ENCODE measurements around the gene ANKRD29.
"Not testable (repeated sequence)": the region's sequence is repeated elsewhere in the genome, so short reads cannot be mapped to it uniquely, and the experiment has no call there.

Gene ANKRD29

DNA sequence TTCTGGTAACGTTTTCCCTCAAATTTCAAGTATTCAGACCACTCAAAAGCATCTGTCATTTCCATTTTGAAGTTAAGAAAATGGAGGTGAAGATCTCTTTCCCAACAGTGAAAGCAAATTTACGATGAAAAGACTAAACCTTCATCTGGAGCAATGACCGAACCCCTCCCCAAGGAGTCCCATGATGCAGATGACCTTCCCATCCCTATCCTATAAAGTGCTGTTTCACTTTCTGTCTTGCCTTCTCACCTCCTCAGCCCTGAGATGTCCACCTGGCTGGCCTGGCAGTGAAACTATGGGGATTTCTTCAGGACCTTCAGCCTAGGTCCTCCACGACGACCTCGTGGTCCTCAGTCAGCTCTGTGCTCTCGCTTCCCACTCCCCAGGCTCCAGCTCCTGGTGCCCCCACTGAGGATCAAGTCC, 75.5 kb downstream of the ANKRD29 start:
- in situ Hi-C loops (cut with HindIII; ENCODE audit: low pct_unique_long_range_greater_than_20kb, low sequenced_read_pairs), result no loop called here
- TF ChIP-seq JUND (IDR thresholded peaks at IDR 0.05; ENCODE audit: low read depth), result no peak
- DNase-seq (ENCODE audit: low read depth in 1 of 2, low spot score in 1 of 2), result no peak

DNA sequence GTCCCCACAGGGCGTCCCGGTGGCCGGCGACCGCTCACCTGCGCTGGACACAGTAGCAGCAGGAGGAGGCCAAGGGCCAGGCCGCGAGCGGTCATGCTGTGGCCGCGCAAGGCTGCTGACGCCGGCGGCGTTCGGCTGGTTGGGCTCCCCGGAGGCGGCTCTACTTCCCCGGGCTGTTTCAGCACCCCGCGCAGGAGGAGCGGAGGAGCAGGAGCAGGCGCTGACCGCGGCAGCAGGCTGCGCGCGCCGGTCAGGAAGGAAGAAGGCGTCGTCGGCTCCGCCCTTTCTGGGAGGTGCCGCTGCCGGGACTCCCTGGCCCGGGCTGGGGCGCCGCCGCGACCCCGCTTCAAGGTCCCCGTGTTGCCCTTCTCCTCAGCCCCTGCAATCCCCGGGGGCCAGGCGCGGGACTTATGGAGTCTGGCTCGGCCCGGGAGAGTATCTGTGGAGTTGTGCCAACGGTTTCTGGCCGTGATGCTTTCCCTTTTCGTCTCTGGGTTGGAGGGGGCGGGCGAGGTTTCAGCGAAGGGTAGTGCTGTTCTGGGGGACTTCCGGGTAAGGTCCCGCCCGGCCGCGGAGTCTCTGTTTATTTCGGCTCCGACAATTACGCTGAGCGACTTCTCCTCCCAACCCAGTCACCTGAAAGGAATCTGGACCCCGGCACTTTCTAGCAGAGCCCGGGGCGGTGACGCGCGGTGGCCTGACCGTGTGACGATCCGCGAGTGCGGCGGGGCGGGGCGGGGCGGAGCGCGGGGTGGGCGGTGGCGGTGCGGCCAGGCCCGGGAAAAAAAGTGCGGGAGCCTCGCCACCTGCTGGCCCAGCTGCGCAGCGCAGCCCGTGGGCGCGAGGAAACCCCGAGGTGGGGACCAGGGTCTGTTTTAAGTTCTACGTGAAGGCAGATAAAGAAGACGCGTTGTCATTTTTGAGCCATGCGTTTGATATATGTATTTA, 76.2 kb downstream of the ANKRD29 start, which contains the start of gene NPC1:
TSS of gene NPC1 (minus strand) at position 258 of the 948 bp plus-strand sequence. CDS start at position 95, 163 bp downstream.
- in situ Hi-C loops (cut with HindIII; ENCODE audit: low pct_unique_long_range_greater_than_20kb, low sequenced_read_pairs), result no loop called here
- peak; percentile 77 to 93 for DNase-seq (ENCODE audit: low read depth in 1 of 2, low spot score in 1 of 2)
- TF ChIP-seq JUND (IDR thresholded peaks at IDR 0.05; ENCODE audit: low read depth), result no peak

DNA sequence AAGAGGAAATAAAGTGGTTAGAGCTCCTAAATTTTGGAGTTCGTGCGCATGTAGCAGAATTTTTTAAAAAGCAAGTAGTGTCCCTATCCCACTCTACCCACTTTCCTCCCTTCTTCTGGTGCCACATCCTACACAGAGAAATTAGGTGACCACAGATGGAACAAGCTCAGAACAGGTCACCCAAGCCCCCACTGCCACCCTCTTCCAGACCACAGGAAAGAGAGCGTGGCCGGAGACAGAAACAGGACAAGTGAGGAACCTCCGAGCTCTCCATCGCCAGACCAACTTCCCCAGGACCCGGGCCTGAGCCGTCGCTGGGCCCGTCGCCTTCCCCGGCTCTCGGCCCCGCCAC, 76.8 kb downstream of the ANKRD29 start:
- DNase-seq (ENCODE audit: low read depth in 1 of 2, low spot score in 1 of 2), result no peak
- TF ChIP-seq JUND (IDR thresholded peaks at IDR 0.05; ENCODE audit: low read depth), result no peak
- in situ Hi-C loops (cut with HindIII; ENCODE audit: low pct_unique_long_range_greater_than_20kb, low sequenced_read_pairs), result no loop called here

DNA sequence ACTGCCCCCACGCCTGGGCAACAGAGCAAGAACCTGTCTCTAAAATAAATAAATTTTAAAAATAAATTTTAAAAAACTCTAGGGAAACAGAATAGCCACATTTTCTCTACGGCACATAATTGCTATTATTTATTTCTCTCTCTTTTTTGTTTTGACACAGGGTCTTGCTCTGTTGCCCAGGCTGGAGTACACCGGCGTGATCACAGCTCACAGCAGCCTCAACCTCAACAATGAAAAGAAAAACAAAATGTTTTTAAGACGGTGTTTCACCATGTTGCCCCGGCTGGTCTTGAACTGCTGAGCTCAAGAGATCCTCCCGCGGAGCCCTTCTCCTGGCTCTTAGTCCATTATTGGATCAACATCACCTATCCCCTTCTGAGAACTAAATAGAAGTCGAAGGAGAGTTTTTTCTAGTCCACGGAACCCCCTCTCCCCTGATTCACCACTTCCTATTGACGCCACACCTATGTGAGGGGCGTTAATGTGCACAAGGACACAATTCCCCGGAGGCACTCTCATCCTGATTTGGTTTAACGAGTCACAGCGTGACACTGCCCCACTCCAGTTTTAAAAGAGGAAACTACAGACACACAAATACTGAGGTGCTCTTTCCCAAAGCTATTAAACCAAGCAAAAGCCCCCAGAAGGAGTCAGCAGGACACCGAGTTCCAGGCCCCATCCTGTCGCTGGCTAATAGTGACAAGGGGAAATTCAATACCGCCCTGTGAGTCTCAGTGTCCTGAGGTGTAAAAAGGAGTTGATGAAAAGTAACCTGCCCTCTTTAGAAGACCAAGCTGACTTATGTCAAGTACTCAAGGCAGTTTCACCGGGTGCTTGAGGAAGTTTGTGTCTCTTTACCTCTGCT, 77.5 kb downstream of the ANKRD29 start:
- TF ChIP-seq JUND (IDR thresholded peaks at IDR 0.05; ENCODE audit: low read depth), result no peak
- DNase-seq (ENCODE audit: low read depth in 1 of 2, low spot score in 1 of 2), result peak in 1 of 2 experiments; percentile 20

DNA sequence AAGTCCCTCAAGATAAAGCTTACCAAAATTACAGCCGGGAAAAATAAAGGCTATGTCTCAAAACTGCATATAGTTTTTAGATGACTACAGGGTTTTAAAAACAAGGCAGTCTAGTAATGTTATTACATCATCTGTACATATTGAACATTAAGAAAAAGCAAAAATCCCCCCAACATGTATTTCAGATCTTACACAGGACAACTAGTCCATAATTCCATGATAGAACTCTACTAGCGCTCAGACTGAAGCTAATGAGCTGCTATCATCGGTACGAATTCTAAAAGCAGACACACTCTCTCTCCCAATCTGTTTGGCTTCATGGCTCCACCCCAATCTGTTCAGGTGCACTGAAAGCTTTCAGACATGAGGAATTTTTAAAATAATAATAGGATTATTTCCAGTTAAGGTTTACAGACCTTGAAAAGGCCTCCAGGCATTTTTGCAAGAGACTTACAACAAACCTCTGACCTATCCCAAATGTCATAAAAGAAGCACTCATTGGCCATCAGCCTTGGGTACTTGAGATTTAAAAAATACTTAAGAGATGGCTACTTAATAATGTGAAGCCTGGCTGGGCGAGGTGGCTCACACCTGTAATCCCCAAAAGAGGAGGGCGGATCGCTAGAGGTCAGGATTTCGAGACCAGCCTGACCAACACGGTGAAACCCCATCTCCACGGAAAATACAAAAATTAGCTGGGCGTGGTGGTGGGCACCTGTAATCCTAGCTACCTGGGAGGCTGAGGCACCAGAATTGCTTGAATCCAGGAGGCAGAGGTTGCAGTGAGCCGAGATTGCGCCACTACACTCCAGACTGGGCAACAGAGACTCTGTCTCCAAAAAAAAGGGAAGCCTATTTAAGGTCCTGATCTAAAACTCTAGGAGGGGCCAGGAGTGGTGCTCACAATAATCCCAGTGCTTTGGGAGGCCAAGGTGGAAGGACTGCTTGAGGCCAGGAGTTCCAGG, 78.4 kb downstream of the ANKRD29 start:
- no peak for TF ChIP-seq JUND (IDR thresholded peaks at IDR 0.05; ENCODE audit: low read depth)
- in situ Hi-C loops (cut with HindIII; ENCODE audit: low pct_unique_long_range_greater_than_20kb, low sequenced_read_pairs), result no loop called here
- no peak for DNase-seq (ENCODE audit: low read depth in 1 of 2, low spot score in 1 of 2)

More for the DNA sequence above, 77.5 kb downstream of the ANKRD29 start:
- in situ Hi-C loops (cut with HindIII; ENCODE audit: low pct_unique_long_range_greater_than_20kb, low sequenced_read_pairs), result no loop called here

DNA sequence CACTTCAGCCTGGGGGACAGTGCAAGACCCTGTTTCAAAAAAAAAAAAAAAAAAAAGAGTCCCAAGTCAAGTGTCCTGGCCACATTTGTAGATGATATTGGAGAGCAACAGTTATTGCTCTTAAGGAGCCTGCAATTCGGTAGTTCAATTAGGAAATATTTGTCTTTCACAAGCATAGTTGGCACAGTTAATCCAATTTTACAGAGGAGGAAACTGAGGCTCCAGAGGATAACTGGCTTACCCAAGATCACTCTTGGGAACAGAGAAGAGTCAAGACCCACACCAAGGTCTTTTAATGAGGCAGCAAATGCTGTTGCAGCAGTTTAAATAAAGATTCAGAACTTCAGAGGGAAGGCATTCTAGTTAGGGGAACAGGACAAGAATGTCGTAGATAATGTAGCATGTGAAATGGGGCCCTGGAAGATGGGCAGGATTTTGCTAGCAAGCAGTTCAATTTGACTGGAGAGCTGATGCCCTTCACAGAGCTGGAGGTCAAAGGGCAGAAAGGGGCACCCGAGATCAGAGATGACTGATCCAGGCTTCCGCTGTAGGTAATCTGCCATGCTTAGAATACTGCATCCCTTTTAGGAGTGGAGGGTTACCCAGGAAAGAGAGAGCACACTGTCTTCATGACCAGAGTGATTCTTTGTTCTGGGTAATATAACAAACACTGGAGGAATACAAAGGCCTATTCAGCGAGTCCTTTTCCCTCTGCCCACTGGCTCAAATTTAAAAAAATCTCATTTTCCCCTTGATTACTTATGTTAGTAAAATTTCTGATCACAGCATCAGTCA, 79.4 kb downstream of the ANKRD29 start:
- no peak for TF ChIP-seq JUND (IDR thresholded peaks at IDR 0.05; ENCODE audit: low read depth)
- in situ Hi-C loops (cut with HindIII; ENCODE audit: low pct_unique_long_range_greater_than_20kb, low sequenced_read_pairs), result no loop called here
- no peak for DNase-seq (ENCODE audit: low read depth in 1 of 2, low spot score in 1 of 2)

DNA sequence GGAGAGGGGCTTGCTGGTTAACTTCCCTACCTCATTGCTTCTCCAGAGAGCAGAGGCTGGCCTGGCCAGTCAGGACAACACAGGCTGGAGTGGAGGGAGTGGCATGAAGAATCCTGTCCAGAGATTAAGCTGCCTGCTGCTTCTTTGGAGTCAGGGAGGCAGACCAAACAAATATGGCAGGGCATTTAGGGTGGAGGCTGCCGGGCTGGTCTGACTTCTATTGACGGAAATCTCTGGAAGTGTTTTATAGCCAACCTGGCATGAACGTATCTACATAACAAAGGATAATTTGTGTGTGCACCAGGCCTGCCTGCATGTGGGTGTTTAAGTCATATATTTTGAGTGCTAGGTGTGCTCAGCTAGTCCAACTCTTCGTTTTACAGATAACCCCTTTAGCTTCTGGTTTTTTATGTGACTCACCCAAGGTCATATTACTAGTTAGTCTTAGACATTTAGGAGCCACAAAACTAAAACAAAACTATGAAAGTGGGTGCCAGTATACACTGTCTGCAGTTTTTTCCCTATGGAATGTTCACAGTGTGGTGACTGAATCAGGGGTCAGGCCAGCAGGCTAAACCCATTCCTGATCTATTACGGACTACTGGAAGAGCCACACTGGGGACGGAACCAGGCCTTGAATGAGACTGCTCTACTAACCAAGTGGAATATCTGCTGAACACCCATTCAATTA, 81.9 kb downstream of the ANKRD29 start:
- no peak for DNase-seq (ENCODE audit: low read depth in 1 of 2, low spot score in 1 of 2)
- no peak for TF ChIP-seq JUND (IDR thresholded peaks at IDR 0.05; ENCODE audit: low read depth)
- in situ Hi-C loops (cut with HindIII; ENCODE audit: low pct_unique_long_range_greater_than_20kb, low sequenced_read_pairs), result no loop called here

DNA sequence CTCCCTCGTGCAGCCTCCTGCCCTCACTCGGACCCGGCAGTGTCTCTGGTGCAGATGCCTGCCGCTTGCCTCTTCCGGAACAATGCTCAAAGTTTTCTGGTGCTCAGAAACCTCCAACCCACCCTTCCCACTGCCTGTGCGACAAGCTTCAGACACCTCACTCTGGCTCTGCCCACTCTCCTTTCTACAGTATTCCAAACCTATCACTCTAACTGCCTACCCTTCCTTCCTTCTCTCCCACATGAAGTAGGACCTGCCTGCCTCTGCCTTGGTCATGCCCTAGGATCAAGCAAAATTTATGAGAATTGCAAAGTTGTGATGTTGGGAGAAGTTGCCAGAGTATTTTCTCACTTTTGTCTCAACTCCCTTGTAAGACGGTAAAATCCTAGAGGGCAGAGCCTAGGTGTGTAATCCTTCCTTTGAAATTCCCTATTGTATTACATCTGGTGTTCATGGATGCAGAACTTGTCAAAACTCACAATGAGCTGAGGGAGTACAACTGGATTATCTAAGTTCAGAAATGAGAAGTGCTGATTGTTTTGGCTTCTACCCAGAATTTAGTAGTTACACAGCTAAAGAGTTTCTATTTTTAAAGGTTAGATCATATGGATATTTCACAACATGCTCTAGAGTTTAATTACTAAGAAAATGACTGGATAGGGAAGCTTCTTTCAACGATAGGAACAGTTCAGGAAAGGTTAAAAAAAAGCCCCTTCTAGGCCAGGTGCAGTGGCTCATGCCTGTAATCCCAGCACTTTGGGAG, 83.6 kb downstream of the ANKRD29 start:
- no peak for DNase-seq (ENCODE audit: low read depth in 1 of 2, low spot score in 1 of 2)
- in situ Hi-C loops (cut with HindIII; ENCODE audit: low pct_unique_long_range_greater_than_20kb, low sequenced_read_pairs), result no loop called here
- no peak for TF ChIP-seq JUND (IDR thresholded peaks at IDR 0.05; ENCODE audit: low read depth)

DNA sequence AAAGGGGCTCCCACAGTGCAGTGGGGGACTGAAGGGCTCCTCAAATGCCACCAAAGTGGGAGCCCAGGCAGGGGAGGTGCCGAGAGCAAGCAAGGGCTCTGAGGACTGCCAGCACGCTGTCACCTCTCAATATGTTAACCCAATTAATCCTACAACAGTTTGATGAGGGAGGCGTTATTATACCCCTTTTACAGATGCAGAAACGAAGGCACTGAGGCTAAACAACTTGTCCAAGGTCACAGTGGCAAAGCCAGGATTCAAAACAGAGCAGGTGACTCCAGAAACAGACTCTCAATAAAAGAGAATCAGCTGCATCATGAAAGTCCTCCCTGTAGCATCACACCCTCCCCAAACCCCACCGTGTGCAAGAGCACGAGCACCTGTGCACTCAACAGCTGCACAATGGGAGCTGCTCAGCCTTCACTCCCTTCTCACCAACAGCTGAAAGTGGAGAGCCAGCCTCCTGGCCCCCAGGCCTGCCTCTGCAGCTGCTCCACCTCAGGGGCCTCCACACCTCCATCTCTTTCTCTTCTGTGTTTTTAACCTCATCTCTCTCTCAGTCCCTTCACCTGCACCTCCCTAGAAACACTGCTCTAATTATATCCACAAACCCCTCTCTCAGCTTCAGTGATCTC, 84.5 kb downstream of the ANKRD29 start:
- TF ChIP-seq JUND (IDR thresholded peaks at IDR 0.05; ENCODE audit: low read depth), result no peak
- in situ Hi-C loops (cut with HindIII; ENCODE audit: low pct_unique_long_range_greater_than_20kb, low sequenced_read_pairs), result no loop called here
- no peak for DNase-seq (ENCODE audit: low read depth in 1 of 2, low spot score in 1 of 2)

DNA sequence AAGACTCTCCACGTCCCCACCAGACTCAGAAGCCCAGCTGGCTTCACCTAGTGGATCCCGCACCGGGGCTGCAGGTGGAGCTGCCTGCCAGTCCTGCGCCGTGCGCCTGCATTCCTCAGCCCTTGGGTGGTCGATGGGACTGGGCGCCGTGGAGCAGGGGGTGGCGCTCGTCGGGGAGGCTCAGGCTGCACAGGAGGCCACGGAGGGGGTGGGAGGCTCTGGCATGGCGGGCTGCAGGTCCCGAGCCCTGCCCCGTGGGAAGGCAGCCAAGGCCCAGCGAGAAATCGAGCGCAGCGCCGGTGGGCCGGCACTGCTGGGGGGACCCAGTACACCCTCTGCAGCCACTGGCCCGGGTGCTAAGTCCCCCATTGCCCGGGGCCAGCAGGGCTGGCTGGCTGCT, 85.2 kb downstream of the ANKRD29 start:
- in situ Hi-C loops (cut with HindIII; ENCODE audit: low pct_unique_long_range_greater_than_20kb, low sequenced_read_pairs); DNase-seq (ENCODE audit: low read depth in 1 of 2, low spot score in 1 of 2): not testable (repeated sequence)

All from T47D (cell line).